OCI-LY1 (cell line): Measurements from ENCODE around the gene AXDND1.

Experiments
- EZH2 ChIP-seq: fragments of 200-600 bp; sonication (generic), shearing (Covaris generic); IDR thresholded peaks from 2 replicates; pipeline ENCODE4 v1.8.0; 2017; ENCODE audit warnings: borderline replicate concordance, mixed run types, mild to moderate bottlenecking, antibody characterized with exemption, low read length, moderate library complexity, mixed read lengths
- TF ChIP-seq, protein P1 (sequence below): fragments of 200-600 bp; sonication (generic), shearing (Covaris generic); IDR thresholded peaks from 2 replicates; pipeline ENCODE4 v1.5.1; 2017; ENCODE audit warnings: mild to moderate bottlenecking, antibody characterized with exemption, low read length, moderate library complexity, mixed read lengths

DNA sequence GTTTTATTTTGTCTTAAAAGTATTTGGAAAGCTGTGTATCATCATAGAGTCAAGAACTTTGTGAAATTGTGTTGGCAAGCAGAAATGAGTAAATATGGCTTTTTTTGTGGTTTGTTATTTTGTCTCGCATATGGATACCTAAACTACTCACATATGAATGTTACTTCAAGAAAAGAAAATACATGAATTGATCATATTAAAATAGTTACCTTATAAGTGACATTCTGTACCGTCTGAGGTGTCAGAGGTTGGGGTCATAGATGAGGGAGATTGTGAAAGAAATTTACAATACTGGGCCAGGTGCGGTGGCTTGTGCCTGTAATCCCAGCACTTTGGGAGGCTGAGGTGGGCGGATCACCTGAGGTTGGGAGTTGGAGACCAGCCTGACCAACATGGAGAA lies 31.3 kb upstream of the AXDND1 start:
- TF ChIP-seq, protein P1, sequence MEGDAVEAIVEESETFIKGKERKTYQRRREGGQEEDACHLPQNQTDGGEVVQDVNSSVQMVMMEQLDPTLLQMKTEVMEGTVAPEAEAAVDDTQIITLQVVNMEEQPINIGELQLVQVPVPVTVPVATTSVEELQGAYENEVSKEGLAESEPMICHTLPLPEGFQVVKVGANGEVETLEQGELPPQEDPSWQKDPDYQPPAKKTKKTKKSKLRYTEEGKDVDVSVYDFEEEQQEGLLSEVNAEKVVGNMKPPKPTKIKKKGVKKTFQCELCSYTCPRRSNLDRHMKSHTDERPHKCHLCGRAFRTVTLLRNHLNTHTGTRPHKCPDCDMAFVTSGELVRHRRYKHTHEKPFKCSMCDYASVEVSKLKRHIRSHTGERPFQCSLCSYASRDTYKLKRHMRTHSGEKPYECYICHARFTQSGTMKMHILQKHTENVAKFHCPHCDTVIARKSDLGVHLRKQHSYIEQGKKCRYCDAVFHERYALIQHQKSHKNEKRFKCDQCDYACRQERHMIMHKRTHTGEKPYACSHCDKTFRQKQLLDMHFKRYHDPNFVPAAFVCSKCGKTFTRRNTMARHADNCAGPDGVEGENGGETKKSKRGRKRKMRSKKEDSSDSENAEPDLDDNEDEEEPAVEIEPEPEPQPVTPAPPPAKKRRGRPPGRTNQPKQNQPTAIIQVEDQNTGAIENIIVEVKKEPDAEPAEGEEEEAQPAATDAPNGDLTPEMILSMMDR, result no peak
- TF ChIP-seq EZH2, result no peak
